Measurements from ENCODE around the gene ASCC3.

ASCC3 gene

GRCh38 chr6:100503043-100503705, 378.0 kb downstream of the ASCC3 start:
- H3K4me3 ChIP-seq (ENCODE audit: low read depth, low read length) = no peak overlapping the region
- TF ChIP-seq CTCF (IDR thresholded peaks at IDR 0.05; ENCODE audit: low read depth, low read length) = no peak
- no peak for DNase-seq (ENCODE audit: low read depth, low spot score)
- in situ Hi-C loops (cut with HindIII; ENCODE audit: low sequenced_read_pairs) = no loop called here

GRCh38 chr6:100493206-100493888, 387.8 kb downstream of the ASCC3 start:
- TF ChIP-seq CTCF (IDR thresholded peaks at IDR 0.05; ENCODE audit: low read depth, low read length) = no peak
- in situ Hi-C loops (cut with HindIII; ENCODE audit: low sequenced_read_pairs) = no loop called here
- no peak for DNase-seq (ENCODE audit: low read depth, low spot score)
- H3K4me3 ChIP-seq (ENCODE audit: low read depth, low read length) = no peak overlapping the region

- no peak overlapping the region for H3K4me3 ChIP-seq (ENCODE audit: low read depth, low read length)
- TF ChIP-seq CTCF (IDR thresholded peaks at IDR 0.05; ENCODE audit: low read depth, low read length) = no peak
- no peak for DNase-seq (ENCODE audit: low read depth, low spot score)
- in situ Hi-C loops (cut with HindIII; ENCODE audit: low sequenced_read_pairs) = no loop called here
These were observed 389.0 kb downstream of the ASCC3 start for GRCh38 chr6:100491952-100492670.

GRCh38 chr6:100490065-100490464, 391.1 kb downstream of the ASCC3 start:
- in situ Hi-C loops (cut with HindIII; ENCODE audit: low sequenced_read_pairs) = no loop called here
- TF ChIP-seq CTCF (IDR thresholded peaks at IDR 0.05; ENCODE audit: low read depth, low read length) = no peak
- DNase-seq (ENCODE audit: low read depth, low spot score) = no peak
- no peak overlapping the region for H3K4me3 ChIP-seq (ENCODE audit: low read depth, low read length)

DNA sequence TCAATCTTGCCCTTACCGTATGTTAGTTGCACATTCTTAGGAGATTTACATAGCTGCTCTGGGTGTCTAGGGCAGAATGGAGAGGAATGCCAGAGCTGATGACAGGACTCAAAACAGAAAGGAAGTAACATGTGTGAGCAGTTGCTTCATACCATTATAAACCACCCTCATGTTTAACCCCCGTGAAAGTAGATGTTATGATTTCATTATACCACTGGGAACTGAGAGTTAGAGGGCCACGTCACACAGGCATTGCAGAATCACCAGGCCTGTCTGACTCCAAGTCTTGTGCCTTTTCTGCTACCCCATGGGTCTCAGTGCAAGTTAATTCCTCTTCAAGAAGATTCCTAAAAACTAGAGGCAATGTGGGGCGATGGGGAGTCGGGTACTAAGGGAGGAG, 392.9 kb downstream of the ASCC3 start:
- TF ChIP-seq CTCF (IDR thresholded peaks at IDR 0.05; ENCODE audit: low read depth, low read length) = no peak
- H3K4me3 ChIP-seq (ENCODE audit: low read depth, low read length) = no peak overlapping the region
- in situ Hi-C loops (cut with HindIII; ENCODE audit: low sequenced_read_pairs) = no loop called here
- DNase-seq (ENCODE audit: low read depth, low spot score) = no peak

- in situ Hi-C loops (cut with HindIII; ENCODE audit: low sequenced_read_pairs) = no loop called here
- no peak for DNase-seq (ENCODE audit: low read depth, low spot score)
These were observed 393.5 kb downstream of the ASCC3 start for GRCh38 chr6:100487638-100488037.

More at GRCh38 chr6:100487638-100488037, 393.5 kb downstream of the ASCC3 start:
- no peak overlapping the region for H3K4me3 ChIP-seq (ENCODE audit: low read depth, low read length)
- no peak for TF ChIP-seq CTCF (IDR thresholded peaks at IDR 0.05; ENCODE audit: low read depth, low read length)
